ENCODE data around the gene SPTBN4. TPM values are rescaled to one million over a fixed set of nuclear protein-coding genes. Genes with fewer than 3 reads are reported as not detected.

SPTBN4 gene
- total and polyA plus RNA-seq, 10 of the 15 experiments (the other 5 are each of a cell fraction or from before 2014, with no cell fraction given) = 0.04 to 1.1 (median 0.34) TPM; not detected in 1

DNA sequence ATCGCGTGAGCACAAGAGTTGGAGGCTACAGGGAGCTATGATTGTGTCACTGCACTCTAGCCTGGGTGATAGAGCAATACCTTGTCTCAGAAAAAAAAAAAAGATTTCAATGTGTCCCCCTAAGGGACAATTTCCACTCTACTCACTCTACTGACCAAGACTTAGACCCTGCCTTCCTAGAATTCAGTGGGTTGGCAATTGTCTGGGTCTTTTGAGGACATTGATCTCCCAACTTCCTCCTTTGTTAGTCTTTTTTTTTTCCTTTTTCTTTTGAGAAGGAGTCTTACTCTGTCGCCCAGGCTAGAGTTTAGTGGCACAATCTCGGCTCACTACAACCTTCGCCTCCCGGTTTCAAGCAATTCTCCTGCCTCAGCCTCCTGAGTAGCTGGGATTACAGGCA, 2.2 kb downstream of the SPTBN4 start:
- FAIRE-seq = no peak
- intact Hi-C loops (cut with micrococcal nuclease; ENCODE audit: unreplicated experiment) = no loop called here

More for the DNA sequence above, 2.2 kb downstream of the SPTBN4 start:
- peaks cover 0 to 2% of the 10 kb centered on the region in 2 experiments; a peak in 3 of 4 replicates for H3K27me3 ChIP-seq (replicated peaks in 1 of 2; ENCODE audit: control insufficient read depth in 2 of 2, insufficient read depth in 2 of 2, low read length in 1 of 2)
- H3K4me2 ChIP-seq (ENCODE audit: control insufficient read depth, insufficient read depth) = no peak overlapping the region
- WGBS (ENCODE audit: insufficient coverage, insufficient replicate concordance, low lambda C conversion rate, missing lambda C conversion rate) = 82% methylated on average over 6 of the region's 6 CpGs
- ChIA-PET RAD21 (ENCODE audit: unreplicated experiment) (interaction anchor here (0.6 kb wide), 1 partner anchor 13 kb away, joined by 3 read pairs; no protein-coding TSS in a partner anchor), POLR2A (no interaction called here), CTCF (no interaction called here), SMC1A (ENCODE audit: uncharacterized antibody, unreplicated experiment) (no interaction called here)
- H4K20me1 ChIP-seq (ENCODE audit: control insufficient read depth, insufficient read depth) = no peaks in the 10 kb centered on the region
- DNase-seq (ENCODE audit: low read depth, low spot score) (no peak), ATAC-seq (no peak)
- no peak overlapping the region for H3K9ac ChIP-seq (ENCODE audit: control insufficient read depth, insufficient read depth, low read length)
- no peak overlapping the region for H3K27ac ChIP-seq (ENCODE audit: control insufficient read depth, insufficient read depth)
- no peak overlapping the region for H3K4me3 ChIP-seq
- H3K36me3 ChIP-seq (ENCODE audit: control insufficient read depth in 2 of 2, insufficient read depth in 2 of 2, low read length in 1 of 2) = no peaks in the 10 kb centered on the region
- H3K9me3 ChIP-seq (replicated peaks; ENCODE audit: control insufficient read depth, insufficient read depth, low read length) = no peaks in the 10 kb centered on the region
- TF ChIP-seq IKZF2 (IDR thresholded peaks at IDR 0.05) = no peak
- TF ChIP-seq, protein P1, sequence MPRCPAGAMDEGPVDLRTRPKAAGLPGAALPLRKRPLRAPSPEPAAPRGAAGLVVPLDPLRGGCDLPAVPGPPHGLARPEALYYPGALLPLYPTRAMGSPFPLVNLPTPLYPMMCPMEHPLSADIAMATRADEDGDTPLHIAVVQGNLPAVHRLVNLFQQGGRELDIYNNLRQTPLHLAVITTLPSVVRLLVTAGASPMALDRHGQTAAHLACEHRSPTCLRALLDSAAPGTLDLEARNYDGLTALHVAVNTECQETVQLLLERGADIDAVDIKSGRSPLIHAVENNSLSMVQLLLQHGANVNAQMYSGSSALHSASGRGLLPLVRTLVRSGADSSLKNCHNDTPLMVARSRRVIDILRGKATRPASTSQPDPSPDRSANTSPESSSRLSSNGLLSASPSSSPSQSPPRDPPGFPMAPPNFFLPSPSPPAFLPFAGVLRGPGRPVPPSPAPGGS (IDR thresholded peaks at IDR 0.05; ENCODE audit: borderline replicate concordance, insufficient read depth, low read depth, low read length, poor library complexity, severe bottlenecking) = no peak
- no peak for TF ChIP-seq CBX5 (IDR thresholded peaks at IDR 0.05; ENCODE audit: low read depth)
- no peak for TF ChIP-seq PAX5 (IDR thresholded peaks at IDR 0.05; ENCODE audit: borderline replicate concordance, low read depth, low read length)
- no peak for TF ChIP-seq KAT2A (conservative IDR thresholded peaks at IDR 0.05; ENCODE audit: control insufficient read depth, low read depth, low read length)
- no peak for TF ChIP-seq YY1 (IDR thresholded peaks at IDR 0.05; ENCODE audit: low read depth, low read length)
- no peak for TF ChIP-seq CTCF (IDR thresholded peaks at IDR 0.05 in 2 of 3, conservative IDR thresholded peaks at IDR 0.05 in 1 of 3; ENCODE audit: control insufficient read depth in 2 of 3, extremely low read depth in 1 of 3, insufficient read depth in 1 of 3, low read depth in 3 of 3, low read length in 3 of 3)
- no peak for TF ChIP-seq RAD21 (IDR thresholded peaks at IDR 0.05; ENCODE audit: insufficient read depth, low read depth, low read length)
- TF ChIP-seq IKZF1 (conservative IDR thresholded peaks at IDR 0.05) = no peak
- no peak for TF ChIP-seq ZZZ3 (IDR thresholded peaks at IDR 0.05; ENCODE audit: control insufficient read depth, insufficient read length, low read depth)
- in situ Hi-C loops (cut with MboI) = no loop called here
- no TSS peak for BruUV-seq (replicated peaks)
- H3K79me2 ChIP-seq (ENCODE audit: control insufficient read depth, insufficient read depth, low read length) = no peaks in the 10 kb centered on the region
- H2AFZ ChIP-seq (ENCODE audit: control insufficient read depth, low read depth, low read length) = no peak overlapping the region
- peaks cover 16% of the 10 kb centered on the region for H3K4me1 ChIP-seq (ENCODE audit: control insufficient read depth, insufficient read depth, low read length)
